GM19025 (cell line): ENCODE measurements around the gene NFIX.

Experiments used
- ATAC-seq: cut with Tn5 transposase; IDR thresholded peaks from one replicate; pipeline ENCODE4 v1.9.1; 2021; ENCODE audit warnings: mild to moderate bottlenecking, low read depth, moderate library complexity; ENCODE audit not compliant: unreplicated experiment

NFIX gene

DNA sequence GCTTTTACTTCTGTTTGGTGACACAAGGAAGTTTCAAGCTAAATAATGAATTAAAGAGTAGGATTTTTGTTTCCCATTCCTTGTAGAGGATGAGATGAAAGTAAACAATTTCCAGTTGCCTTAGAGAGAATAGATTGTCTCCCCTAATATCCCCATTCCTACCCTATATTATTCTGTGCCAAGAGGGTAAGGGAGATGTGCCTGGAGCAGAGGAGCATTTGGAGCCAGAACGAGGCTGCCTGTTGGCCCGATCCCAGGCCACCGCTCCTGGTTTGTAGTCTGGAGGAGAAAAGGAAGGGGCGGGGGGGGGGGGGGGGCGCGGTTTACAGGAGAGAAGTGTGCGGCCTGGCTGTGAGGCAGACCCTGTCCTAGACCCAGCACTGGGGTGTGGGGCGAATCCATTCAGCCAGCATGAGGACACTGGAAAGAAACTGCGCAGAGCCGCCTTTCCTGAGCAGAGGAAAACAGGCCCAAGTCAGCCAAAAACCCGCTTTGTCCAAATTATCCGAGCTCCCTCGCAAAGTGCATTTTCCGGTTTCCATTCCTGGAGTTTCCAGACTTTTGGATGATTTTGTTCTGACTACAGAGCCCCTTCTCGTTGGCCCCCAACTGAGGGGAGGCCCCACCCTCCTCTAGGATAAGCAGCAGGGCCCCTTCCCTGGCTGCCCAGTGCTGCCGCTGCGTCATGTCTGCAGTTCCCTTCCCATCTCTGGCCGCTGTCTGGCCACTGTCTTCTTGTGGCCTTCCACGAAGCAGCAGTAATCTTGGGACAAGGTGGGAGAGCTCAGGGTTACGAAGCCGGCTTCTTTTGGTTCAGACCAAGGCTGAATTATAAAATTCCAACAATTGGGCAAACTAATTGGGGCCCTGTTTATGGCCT lies 23.0 kb downstream of the NFIX start:
- ATAC-seq, result no peak

DNA sequence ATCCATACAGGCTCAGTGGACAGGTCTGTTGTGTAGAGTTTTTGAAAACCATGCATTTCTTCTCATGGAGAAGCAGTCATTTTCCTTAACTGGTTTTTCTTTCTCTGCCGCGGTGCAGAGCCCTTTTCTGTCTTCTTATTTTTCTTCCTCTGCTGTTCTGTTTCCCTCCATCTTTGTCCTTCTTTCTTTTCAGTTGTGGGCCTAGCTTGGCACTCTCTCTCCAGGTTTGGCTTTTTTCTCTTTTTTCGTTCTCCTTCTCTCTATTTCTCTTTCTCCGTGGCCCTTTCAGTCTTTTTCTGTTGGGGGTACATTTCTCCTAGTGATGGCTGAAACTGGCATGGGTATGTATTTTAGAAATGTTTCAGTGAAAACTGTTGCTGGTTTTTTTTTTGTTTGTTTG lies 24.1 kb downstream of the NFIX start:
- no peak for ATAC-seq

DNA sequence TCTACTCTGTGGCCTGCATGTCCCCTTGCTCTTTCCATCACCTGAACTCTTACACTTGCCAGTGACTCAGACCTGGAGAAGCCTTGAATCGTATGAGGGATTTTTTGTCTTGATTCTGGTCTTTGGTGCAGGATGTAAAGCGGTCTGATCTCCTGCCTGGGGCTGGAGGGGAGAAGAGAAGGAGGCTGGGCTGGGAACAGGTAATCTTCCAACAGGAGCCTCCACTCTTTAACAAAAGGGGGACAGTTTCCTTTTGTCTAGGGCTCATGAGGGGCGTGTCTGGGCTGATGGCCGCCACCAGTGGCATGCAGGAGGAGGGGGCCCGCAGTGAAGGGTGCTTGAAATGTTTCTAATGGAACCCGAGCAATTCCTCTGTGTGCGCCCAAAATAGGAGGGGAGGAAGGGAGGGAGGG lies 24.7 kb downstream of the NFIX start:
- ATAC-seq, result no peak

DNA sequence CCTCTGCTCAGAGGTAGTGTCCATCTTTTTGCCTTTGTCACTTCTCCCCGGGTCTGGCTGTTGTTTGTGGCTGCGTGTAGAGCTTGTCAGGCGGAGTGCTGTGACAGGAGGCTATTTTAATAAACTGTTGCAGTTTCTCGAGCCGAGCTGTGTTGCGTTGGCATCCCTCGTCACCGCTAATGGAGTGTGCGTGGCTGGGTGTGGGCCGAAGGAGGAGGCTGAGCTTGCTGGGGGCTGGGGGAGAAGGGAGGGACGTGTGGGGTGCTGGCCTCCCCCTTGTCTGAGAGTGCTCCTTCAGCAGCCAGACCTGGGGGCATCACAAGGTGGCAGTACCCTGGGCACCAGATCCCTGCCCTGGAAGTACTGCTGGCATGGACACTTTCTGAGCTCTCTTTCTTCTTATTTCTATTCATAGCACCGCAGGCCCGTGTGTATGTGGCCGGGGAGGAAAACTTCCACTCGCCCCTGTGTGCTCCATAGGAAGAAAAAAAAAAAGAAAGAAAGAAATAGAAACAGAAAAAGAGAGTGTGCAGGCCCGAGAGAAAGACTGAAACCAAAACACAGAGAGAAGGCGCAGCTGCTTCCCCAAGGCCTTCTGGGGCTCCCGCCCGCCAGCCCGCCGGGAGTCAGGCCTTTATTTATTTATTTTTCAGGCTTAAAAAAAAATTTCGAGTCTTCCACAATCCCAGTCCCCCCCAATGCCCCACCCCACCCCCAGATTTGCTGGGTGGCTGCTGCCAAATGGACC lies 27.0 kb downstream of the NFIX start:
- no peak for ATAC-seq

DNA sequence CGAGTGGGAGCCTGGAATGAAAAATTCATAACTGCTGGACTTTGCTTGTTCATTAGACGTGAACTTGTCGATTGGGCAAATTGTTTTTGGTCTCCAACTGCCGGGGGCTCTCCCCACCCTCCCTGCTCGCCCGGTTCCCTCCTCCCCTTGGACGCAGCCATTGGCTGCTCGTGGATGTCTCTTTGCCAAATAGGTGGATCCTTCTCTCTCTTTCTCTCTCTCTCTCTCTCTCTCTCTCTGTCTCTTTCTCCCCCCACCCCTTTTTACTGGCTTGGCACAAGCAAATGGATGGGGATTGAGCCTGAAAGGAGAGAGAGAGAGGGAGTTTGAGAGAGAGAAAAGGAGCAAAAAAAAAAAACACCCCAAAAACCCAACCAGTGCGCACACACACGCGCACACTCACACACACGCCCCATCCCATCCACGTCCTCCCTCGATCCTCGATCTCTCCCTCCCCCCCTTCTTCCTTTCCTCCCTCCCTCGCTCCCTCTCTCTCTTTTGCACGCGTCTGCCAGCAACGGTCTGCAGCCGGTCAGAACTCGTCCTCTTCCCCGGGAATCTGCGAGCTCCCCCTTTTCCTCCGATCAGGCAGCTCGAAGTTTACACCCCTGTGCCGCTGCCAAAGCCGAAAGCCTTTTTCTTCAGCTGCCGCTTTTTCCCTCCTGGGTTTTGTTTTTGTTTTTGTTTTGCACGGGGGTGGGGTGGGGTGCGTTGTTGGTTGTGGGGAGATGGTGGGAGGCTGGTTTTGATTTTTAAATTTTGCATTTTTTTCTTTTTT lies 27.8 kb downstream of the NFIX start:
- ATAC-seq, result no peak

- no peak for ATAC-seq
Measured at GRCh38 chr19:13023656-13024055, 28.4 kb downstream of the NFIX start.

DNA sequence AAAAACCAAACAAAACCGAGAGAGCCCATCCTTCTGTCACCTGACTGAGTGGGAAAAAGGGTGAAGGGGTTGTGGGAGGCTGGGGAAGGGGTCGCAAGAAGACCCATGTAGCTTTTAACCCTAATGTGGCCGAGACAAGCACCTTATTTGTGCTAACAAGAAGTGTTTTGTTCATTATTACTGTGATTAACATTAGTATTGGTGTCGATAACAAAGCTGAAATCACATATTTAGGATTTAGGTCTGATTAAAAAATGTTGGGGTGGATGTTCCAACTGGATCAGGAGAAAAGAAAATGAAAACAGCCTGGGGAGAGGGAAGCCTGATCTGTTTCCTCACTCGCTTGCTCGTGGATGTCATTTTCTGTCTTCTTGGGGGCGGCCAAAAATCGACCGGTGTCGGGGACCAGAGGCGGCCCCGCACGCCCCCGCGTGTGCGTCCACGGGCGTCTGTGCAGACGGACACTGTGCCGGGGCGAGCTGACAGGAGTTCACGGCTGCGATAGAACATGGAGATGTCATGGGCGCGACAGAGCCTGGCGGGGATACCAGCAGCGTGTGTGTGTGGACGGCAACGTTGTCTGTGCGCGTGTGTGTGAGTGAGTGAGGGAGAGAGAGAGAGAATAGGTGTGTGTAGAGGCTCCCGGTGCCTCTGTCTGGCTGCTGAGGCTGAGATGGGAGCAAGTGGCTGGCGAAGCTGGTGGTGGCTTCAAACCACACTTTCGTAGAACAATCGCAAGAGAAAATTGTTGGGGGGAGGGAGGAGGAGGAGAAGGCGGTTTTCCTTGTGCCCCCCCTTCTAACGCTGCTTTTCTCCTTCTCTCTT lies 29.1 kb downstream of the NFIX start:
- ATAC-seq, result no peak

GRCh38 chr19:13024951-13025697 lies 29.8 kb downstream of the NFIX start:
- no peak for ATAC-seq

DNA sequence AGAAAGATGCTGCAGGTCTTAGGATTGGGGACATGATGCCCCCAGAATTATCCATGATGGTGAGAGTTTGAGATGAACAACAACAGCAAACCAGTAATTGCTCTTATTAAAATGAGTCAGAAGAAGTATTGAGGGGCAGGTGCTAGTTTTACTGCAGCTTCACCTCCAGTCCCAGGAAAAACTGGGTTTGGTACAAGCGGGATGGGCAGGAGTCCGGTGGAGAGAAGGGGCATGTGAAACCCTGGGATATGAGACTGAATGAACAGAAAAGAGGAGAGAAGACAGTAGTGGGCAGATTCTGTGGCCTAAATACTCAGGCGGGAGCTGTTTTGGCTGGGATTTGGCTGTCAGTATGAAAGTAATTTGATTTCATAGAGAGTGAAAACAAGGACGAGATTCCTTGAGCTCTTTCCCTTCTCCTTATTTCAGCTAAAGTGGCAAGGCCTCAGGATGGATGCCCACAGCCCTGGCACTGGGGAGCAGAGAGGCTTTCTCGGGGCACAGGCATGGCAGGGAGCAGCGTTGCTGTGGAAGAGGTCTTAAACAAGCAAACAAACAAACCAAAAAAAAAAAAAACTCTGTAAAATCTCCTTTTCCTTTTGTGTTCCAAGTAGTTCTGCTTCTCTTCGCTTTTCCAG lies 30.7 kb downstream of the NFIX start:
- ATAC-seq, result no peak

- no peak for ATAC-seq
Measured at GRCh38 chr19:13026462-13027370, 31.4 kb downstream of the NFIX start.

GRCh38 chr19:13027557-13027956 lies 32.3 kb downstream of the NFIX start:
- ATAC-seq, result no peak

DNA sequence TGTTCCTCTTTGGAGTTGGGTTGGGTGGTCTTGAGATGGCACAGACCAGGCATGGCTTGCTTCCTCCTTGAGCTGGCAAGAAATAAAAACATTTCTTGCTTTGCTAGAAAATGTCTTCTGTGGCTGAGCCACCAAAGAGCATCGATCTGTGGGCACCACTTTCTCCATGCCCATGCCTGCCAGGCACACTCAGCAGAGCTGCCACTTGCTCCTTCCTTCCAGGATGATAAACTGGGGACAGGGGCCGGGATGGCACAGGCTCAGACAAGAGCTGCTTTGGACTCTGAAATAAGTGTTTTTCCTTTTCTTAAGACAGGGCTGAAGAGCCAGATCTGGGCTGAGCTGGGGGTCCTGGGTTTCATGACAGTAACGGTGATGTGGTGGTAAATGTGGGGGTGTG lies 32.8 kb downstream of the NFIX start:
- ATAC-seq, result no peak

DNA sequence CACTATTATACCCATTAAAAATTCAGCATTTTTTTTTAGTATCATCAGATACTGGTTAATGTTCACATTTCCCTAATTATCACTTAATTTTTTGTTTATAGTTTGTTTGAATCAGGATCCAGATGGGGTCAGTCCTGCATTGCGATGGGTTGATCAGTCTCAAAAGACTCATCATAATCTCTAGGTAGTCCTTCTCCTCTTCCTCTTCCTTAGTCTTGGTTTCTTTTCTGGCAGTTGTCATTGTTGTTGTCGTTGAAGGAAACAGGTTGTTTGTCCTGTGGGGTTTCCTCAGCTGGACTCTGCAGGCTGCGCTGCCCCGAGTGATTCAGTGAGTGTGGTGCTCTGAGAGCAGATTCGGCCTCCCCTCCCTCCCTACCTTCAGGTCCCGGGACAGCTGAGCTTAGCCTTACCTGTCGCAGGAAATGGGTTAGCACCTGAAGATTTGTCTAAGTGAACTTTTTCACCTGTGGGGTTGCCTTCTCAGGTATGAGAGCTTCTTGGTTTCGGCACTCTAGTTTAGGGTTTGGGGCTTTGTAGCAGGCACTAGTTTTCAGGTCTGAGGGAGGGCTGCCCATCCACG lies 34.1 kb downstream of the NFIX start:
- no peak for ATAC-seq

DNA sequence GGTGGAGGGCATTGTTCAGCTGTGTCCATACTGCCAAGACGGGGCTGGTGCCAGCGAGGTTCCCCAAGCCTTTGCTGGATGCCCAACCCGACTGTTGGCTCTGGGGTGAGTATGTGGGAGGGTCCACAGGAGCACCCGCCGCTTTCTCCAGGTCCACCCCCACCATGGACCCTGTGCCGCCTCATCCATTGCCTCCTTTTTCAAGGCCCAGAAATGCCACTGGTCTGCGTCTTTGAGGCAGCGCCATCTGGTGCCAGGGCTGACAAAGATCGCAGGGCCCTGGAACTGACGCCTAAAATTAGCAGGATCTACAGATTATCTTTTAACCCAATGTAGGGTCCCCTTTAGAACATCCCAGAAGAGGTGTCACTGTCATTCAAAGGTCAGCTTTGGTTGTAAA lies 34.6 kb downstream of the NFIX start:
- no peak for ATAC-seq

GRCh38 chr19:13031917-13032623 lies 36.8 kb downstream of the NFIX start:
- no peak for ATAC-seq

DNA sequence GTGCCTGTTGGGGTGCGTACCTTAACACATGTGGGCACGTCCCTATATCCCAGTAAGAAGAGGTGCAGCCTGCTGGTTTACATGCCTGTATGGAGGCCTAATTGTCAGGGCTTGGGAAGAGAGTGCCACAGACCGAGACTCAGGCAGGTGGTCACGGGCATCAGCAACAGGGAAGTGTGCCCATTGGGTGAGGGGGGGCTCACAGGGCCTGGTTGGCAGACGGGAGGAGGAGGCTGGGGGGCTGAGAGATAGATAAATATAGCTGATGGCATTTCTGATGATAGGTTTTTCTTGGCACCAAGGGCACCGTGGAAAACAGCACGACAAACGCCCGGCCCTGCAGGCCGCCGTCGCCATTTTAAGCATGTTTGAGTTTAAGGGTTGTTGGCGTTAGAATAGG lies 37.6 kb downstream of the NFIX start:
- no peak for ATAC-seq

DNA sequence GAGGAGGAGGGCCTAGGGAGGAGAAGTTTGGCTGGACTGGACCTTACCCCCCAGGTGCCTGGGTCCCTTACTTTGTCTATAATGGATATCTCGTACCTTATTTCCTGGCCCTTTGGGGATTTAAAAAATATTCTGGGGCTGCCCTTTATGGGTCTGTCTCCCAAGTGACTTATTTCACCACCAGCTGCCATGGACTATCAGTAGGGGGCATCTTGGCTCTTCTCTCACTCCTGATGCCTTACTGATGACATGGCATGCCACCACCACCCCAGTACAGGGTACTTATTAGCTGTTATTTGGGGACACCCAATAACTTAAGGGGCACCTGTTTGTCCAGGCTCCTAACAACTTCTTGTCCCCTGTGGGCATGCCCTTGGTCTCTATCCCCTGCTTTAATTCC lies 38.0 kb downstream of the NFIX start:
- ATAC-seq, result no peak
